ENCODE measurements around the gene THAP7. TPM values are rescaled to one million over a fixed set of nuclear protein-coding genes. Genes with fewer than 3 reads are reported as not detected.

Gene THAP7
- total and polyA plus RNA-seq, 2 of the 4 experiments (the other 2 are of a cell fraction), result 14.2 to 19.8 TPM

- no peak overlapping the region for H3K18ac ChIP-seq (ENCODE audit: low read depth, low read length)
- intact Hi-C loops (cut with micrococcal nuclease) (no loop called here), dilution Hi-C loops (cut with HindIII; ENCODE audit: low sequenced_read_pairs, unreplicated experiment) (no loop called here), in situ Hi-C loops (cut with MboI; ENCODE audit: low sequenced_read_pairs) (no loop called here)
- H3K4me1 ChIP-seq (ENCODE audit: control insufficient read depth, insufficient read depth, low read length), result peaks cover 20% of the 10 kb centered on the region
- no peak overlapping the region for H3K4ac ChIP-seq (ENCODE audit: low read depth, low read length)
- H2AK5ac ChIP-seq (ENCODE audit: low read depth, low read length), result no peak overlapping the region
- H4K20me1 ChIP-seq (ENCODE audit: insufficient read depth, low read length), result no peaks in the 10 kb centered on the region
- no peak for TF ChIP-seq MXI1 (IDR thresholded peaks at IDR 0.05; ENCODE audit: borderline replicate concordance, low read depth, low read length)
- TF ChIP-seq POLR2A (IDR thresholded peaks at IDR 0.05; ENCODE audit: low read depth, low read length), result no peak
- no peak for TF ChIP-seq CTCF (conservative IDR thresholded peaks at IDR 0.05; ENCODE audit: low read depth, low read length)
- TF ChIP-seq ELK1 (IDR thresholded peaks at IDR 0.05; ENCODE audit: borderline replicate concordance, low read depth, low read length), result no peak
- no peak for TF ChIP-seq CHD1 (IDR thresholded peaks at IDR 0.05; ENCODE audit: low read depth, low read length)
- TF ChIP-seq RFX5 (IDR thresholded peaks at IDR 0.05; ENCODE audit: low read depth, low read length), result no peak
- TF ChIP-seq FOS (IDR thresholded peaks at IDR 0.05; ENCODE audit: low read depth, low read length), result no peak
- TF ChIP-seq MAZ (IDR thresholded peaks at IDR 0.05; ENCODE audit: borderline replicate concordance, low read depth, low read length), result no peak
- TF ChIP-seq RCOR1 (IDR thresholded peaks at IDR 0.05; ENCODE audit: insufficient replicate concordance, low read length), result no peak
- no peak for TF ChIP-seq BHLHE40 (IDR thresholded peaks at IDR 0.05; ENCODE audit: low read depth, low read length)
- TF ChIP-seq MAFK (IDR thresholded peaks at IDR 0.05; ENCODE audit: low read depth, low read length), result no peak
- no peak for TF ChIP-seq NFE2L2 (IDR thresholded peaks at IDR 0.05; ENCODE audit: low read depth, low read length)
- no peak for TF ChIP-seq CEBPB (IDR thresholded peaks at IDR 0.05; ENCODE audit: low read depth, low read length)
- no peak for TF ChIP-seq SMC3 (IDR thresholded peaks at IDR 0.05; ENCODE audit: low read depth, low read length)
- TF ChIP-seq USF2 (IDR thresholded peaks at IDR 0.05; ENCODE audit: low read depth, low read length), result no peak
- TF ChIP-seq RAD21 (IDR thresholded peaks at IDR 0.05; ENCODE audit: low read length), result no peak
- WGBS, 2 experiments (ENCODE audit: extremely low coverage in 2 of 2, insufficient read length in 1 of 2), result 85% methylated on average over 4 of the region's 7 CpGs; no CpG with 5 or more reads in 1 of the 2 experiments
- H2BK20ac ChIP-seq (ENCODE audit: low read depth, low read length), result no peak overlapping the region
- H3K36me3 ChIP-seq (ENCODE audit: control insufficient read depth, insufficient read depth, low read length), result no peaks in the 10 kb centered on the region
- H3K9ac ChIP-seq (ENCODE audit: low read depth, low read length), result no peak overlapping the region
- peaks cover 5% of the 10 kb centered on the region; the same call in 1 of the 2 replicates for H3K9me1 ChIP-seq (ENCODE audit: insufficient read depth, low read length)
- DNase-seq (no peak), ATAC-seq (ENCODE audit: low read depth) (no peak)
- H3K9me3 ChIP-seq (ENCODE audit: control insufficient read depth, insufficient read depth, low read length), result no peaks in the 10 kb centered on the region
- no peak overlapping the region for H3K14ac ChIP-seq (replicated peaks; ENCODE audit: low read depth, low read length)
- H4K8ac ChIP-seq (ENCODE audit: low read depth in 2 of 2, low read length in 2 of 2), result no peak overlapping the region
- H2BK120ac ChIP-seq (ENCODE audit: low read depth, low read length), result no peak overlapping the region
- H3K56ac ChIP-seq (ENCODE audit: extremely low read depth, insufficient read depth, low read length), result no peak overlapping the region
- ChIA-PET CTCF (no interaction called here), POLR2A (ENCODE audit: unreplicated experiment) (no interaction called here)
- no peak overlapping the region for H2BK5ac ChIP-seq (ENCODE audit: low read depth, low read length, poor library complexity, severe bottlenecking)
- no peaks in the 10 kb centered on the region; the same call in 1 of the 2 replicates for H3K27me3 ChIP-seq (ENCODE audit: control insufficient read depth, insufficient read depth, low read length)
- H2AFZ ChIP-seq (replicated peaks; ENCODE audit: low read length, poor library complexity), result no peak overlapping the region
- H4K91ac ChIP-seq (ENCODE audit: insufficient read depth, low read depth, low read length), result no peak overlapping the region
- no peak overlapping the region for H3K23ac ChIP-seq (ENCODE audit: low read depth, low read length)
- H3K27ac ChIP-seq (ENCODE audit: insufficient read depth, low read length), result no peak overlapping the region
- H3K4me3 ChIP-seq (ENCODE audit: insufficient read depth, low read depth, low read length), result no peak overlapping the region
- H2AK9ac ChIP-seq (replicated peaks; ENCODE audit: low read depth, low read length, poor library complexity), result no peak overlapping the region
- no peak overlapping the region for H4K5ac ChIP-seq (ENCODE audit: low read depth, low read length)
- no TSS peak for BruUV-seq (replicated peaks)
- H3K4me2 ChIP-seq (ENCODE audit: low read depth, low read length), result no peak overlapping the region
- H3K79me1 ChIP-seq (ENCODE audit: low read depth in 1 of 2, low read length in 2 of 2), result no peaks in the 10 kb centered on the region
- H2BK15ac ChIP-seq (ENCODE audit: low read depth, low read length), result no peak overlapping the region
Observed at GRCh38 chr22:21047730-21048129, 45.8 kb upstream of the THAP7 start.
